K562 (cell line): ENCODE results near the gene CNGB1. TPM values are rescaled to one million over a fixed set of nuclear protein-coding genes. Genes with fewer than 3 reads are reported as not detected.

ENCODE experiments used
- ATAC-seq: fragments of 200-7000 bp; cut with Tn5 transposase; 3 replicates; pipeline ENCODE4 v1.9.1; 2020; ENCODE audit warnings: moderate library complexity
- BruUV-seq: library from RNA; stranded (reverse); fragments of 400-500 nt; replicated peaks from 2 replicates; lab custom pipeline; 2021; lab: Mats Ljungman, UMichigan
- CTCF ChIA-PET: fragments of 300-600 bp; formaldehyde crosslinking; extraction: SDS; loops from one replicate; lab custom pipeline; 2021; ENCODE audit warnings: low intra/inter-chr PET ratio; lab: Yijun Ruan, JAX
- POLR2A ChIA-PET: fragments of 300-600, 350-650 bp; sonication (Branson Sonifier 250); formaldehyde crosslinking; extraction: SDS; loops from one replicate; lab custom pipeline; 2021; ENCODE audit warnings: antibody characterized with exemption, inconsistent platforms; lab: Yijun Ruan, JAX
- DNase-seq, 4 experiments: peaks; one replicate each; pipeline versions ENCODE4 v3.0.0 to v3.0.0-alpha.2; 2011 to 2018; ENCODE audit warnings: low spot score in 3 of 4, mixed read lengths in 3 of 4; ENCODE audit errors: extremely low read depth in 1 of 4
- FAIRE-seq: peaks from 2 replicates; lab custom pipeline; 2011; peaks lifted over from hg19 to GRCh38; lab: Jason Lieb, UNC
- H2AFZ ChIP-seq: 2 replicates; pipeline ENCODE4 v1.6.0; 2011; ENCODE audit warnings: low read depth, low read length, control low read depth, inconsistent platforms
- H3K27ac ChIP-seq: fragments of 200-600 bp; 3 replicates; pipeline ENCODE4 v1.8.0; 2011; ENCODE audit warnings: low read depth, mild to moderate bottlenecking, control low read depth, inconsistent platforms, low read length, moderate library complexity, mixed read lengths; ENCODE audit errors: extremely low read depth
- H3K27me3 ChIP-seq, 2 experiments: fragments of 300-600 bp in 1 of 2; 2 replicates in 1 of 2; 3 replicates in 1 of 2; pipeline versions ENCODE4 v1.6.0 to v1.8.0; 2011; ENCODE audit warnings: inconsistent platforms in 2 of 2, low read length in 2 of 2, mild to moderate bottlenecking in 1 of 2, mixed read lengths in 1 of 2, moderate library complexity in 1 of 2; ENCODE audit not compliant: control insufficient read depth in 2 of 2, insufficient read depth in 2 of 2
- H3K36me3 ChIP-seq: fragments of 300-600 bp; 3 replicates; pipeline ENCODE4 v1.8.0; 2011; ENCODE audit warnings: mild to moderate bottlenecking, low read length, inconsistent platforms; ENCODE audit not compliant: control insufficient read depth, insufficient read depth
- H3K4me1 ChIP-seq, 2 experiments: fragments of 200-600 bp in 1 of 2; replicated peaks in 1 of 2; 2 replicates in 1 of 2; 3 replicates in 1 of 2; pipeline versions ENCODE4 v1.5.1 to v1.8.0; 2011; ENCODE audit warnings: inconsistent platforms in 2 of 2, low read length in 2 of 2, mild to moderate bottlenecking in 1 of 2, mixed read lengths in 1 of 2, moderate library complexity in 1 of 2; ENCODE audit not compliant: control insufficient read depth in 2 of 2, insufficient read depth in 2 of 2
- H3K4me2 ChIP-seq: 2 replicates; pipeline ENCODE4 v1.6.1; 2011; ENCODE audit warnings: low read length, control low read depth, inconsistent platforms, mixed read lengths; ENCODE audit not compliant: insufficient read depth
- H3K4me3 ChIP-seq: fragments of 200-600 bp; sonication (generic), shearing (Covaris generic); 2 replicates; pipeline ENCODE4 v1.5.1; 2016; ENCODE audit warnings: control low read depth, inconsistent platforms
- H3K79me2 ChIP-seq: fragments of 200-600 bp; 3 replicates; pipeline ENCODE4 v1.8.0; 2011; ENCODE audit warnings: low read length, inconsistent platforms; ENCODE audit not compliant: control insufficient read depth, insufficient read depth
- H3K9ac ChIP-seq, 2 experiments: 2 replicates each; pipeline versions ENCODE4 v1.6.0 to v1.6.1; 2011; ENCODE audit warnings: low read depth in 2 of 2, low read length in 2 of 2, control low read depth in 1 of 2, inconsistent platforms in 1 of 2, mild to moderate bottlenecking in 1 of 2, mixed read lengths in 1 of 2; ENCODE audit not compliant: insufficient read depth in 1 of 2
- H3K9me1 ChIP-seq: one replicate; pipeline ENCODE4 v1.6.0; 2011; ENCODE audit warnings: inconsistent platforms, mild to moderate bottlenecking, low read length, moderate library complexity; ENCODE audit not compliant: control insufficient read depth, insufficient read depth
- H3K9me3 ChIP-seq: replicated peaks from 2 replicates; pipeline ENCODE4 v1.5.1; 2011; ENCODE audit warnings: low read depth, low read length, inconsistent platforms; ENCODE audit not compliant: control insufficient read depth, insufficient read depth
- H4K20me1 ChIP-seq: replicated peaks from 2 replicates; pipeline ENCODE4 v1.6.1; 2011; ENCODE audit warnings: low read length, inconsistent platforms, mixed read lengths; ENCODE audit not compliant: control insufficient read depth, insufficient read depth
- BCOR ChIP-seq: fragments of 450-650 bp; IDR thresholded peaks from 2 replicates; pipeline ENCODE4 v1.6.1; 2016
- MAFG ChIP-seq: fragments of 450-650 bp; conservative IDR thresholded peaks from 2 replicates; pipeline ENCODE4 v1.6.1; 2016; ENCODE audit warnings: missing genetic modification characterization, missing compliant biosample characterization
- MAFK ChIP-seq: IDR thresholded peaks from 2 replicates; pipeline ENCODE4 v1.6.1; 2011; ENCODE audit warnings: low read length, improper control_type of control experiment
- MNT ChIP-seq, 2 experiments: fragments of 450-650 bp; conservative IDR thresholded peaks; 2 replicates each; pipeline ENCODE4 v1.6.1; 2017; ENCODE audit warnings: mild to moderate bottlenecking in 2 of 2, moderate library complexity in 2 of 2
- RBM25 ChIP-seq: fragments of 200-400 bp; formaldehyde crosslinking; IDR thresholded peaks from 2 replicates; pipeline ENCODE4 v1.6.1; 2018; ENCODE audit warnings: low read length, low read depth, moderate library complexity; ENCODE audit not compliant: severe bottlenecking
- USF1 ChIP-seq: sonication (generic); formaldehyde crosslinking; IDR thresholded peaks from 2 replicates; pipeline ENCODE4 v1.9.0; 2022; ENCODE audit warnings: mild to moderate bottlenecking, missing genetic modification reagents
- ZNF316 ChIP-seq: fragments of 450-650 bp; IDR thresholded peaks from 2 replicates; pipeline ENCODE4 v1.6.1; 2016
- WGBS: fragments of 100-300 bp; shearing (Covaris generic); methylation state at CpG from one replicate; pipeline ENCODE4 v1.1.6; 2016; ENCODE audit warnings: low coverage, mixed read lengths; ENCODE audit not compliant: insufficient coverage; ENCODE audit errors: missing lambda C conversion rate; 5-methylcytosine and 5-hydroxymethylcytosine counted together
- in situ Hi-C: fragments of 300-500 bp; cut with MboI; formaldehyde crosslinking; loops from 4 replicates; pipeline ENCODE4 v1.15.0; 2018; ENCODE audit warnings: inconsistent platforms, mixed read lengths
- intact Hi-C: fragments of 100-400 bp; cut with micrococcal nuclease; formaldehyde crosslinking; loops from 2 replicates; pipeline ENCODE4 v1.14.2; 2022
- polyA plus RNA-seq, 8 experiments: library from polyadenylated mRNA; depleted of rRNA in 4 of 8; stranded (reverse) in 5 of 8; unstranded in 3 of 8; fragments of >200 nt; fragmentation: Nextera tagmentation in 2 of 8; fragmentation: Illumina TruSeq in 1 of 8; extraction: Ambion mirVana in 2 of 8; extraction: Trizol in 1 of 8; gene quantifications; 2 replicates each; pipeline versions ENCODE4 v1.2.1 to v1.2.3, GENCODE V29; 2011 to 2014; ENCODE audit warnings: inconsistent platforms in 1 of 8, missing spikeins in 1 of 8
- total RNA-seq, 7 experiments: library from RNA; depleted of rRNA in 6 of 7; stranded (reverse); fragments of >200 nt in 6 of 7; fragmentation: Illumina TruSeq in 2 of 7; extraction: Trizol in 2 of 7; gene quantifications; 2 replicates each; pipeline versions ENCODE4 v1.2.1 to v1.2.3, GENCODE V29; 2011 to 2021; ENCODE audit warnings: low replicate concordance in 1 of 7

CNGB1 gene
- total and polyA plus RNA-seq, 9 of the 15 experiments (the other 6 are each of a cell fraction or from before 2014, with no cell fraction given), result not detected

DNA sequence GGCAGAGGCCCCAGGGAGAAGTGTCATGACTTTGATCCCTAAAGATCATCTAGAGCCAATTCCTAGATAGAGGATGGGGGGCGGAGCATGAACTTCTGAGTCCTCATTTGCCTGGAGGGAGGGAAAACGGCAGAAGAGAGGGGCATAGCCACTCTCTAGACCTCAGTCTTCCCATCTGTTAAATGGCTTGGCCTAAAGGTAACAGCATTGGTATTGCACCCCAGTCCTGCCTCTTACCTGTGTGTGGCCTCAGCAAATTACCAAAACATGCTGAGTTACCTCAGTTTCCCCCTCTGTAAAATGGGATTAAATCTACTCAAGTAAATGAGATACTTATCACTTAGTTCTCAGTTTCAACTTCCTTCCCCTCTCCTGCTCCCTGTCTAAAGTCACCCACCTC, 47.5 kb downstream of the CNGB1 start:
- intact Hi-C loops, result no loop called here
- H4K20me1 ChIP-seq, result no peaks in the 10 kb centered on the region
- no peak overlapping the region for H3K4me3 ChIP-seq
- no peaks in the 10 kb centered on the region for H3K36me3 ChIP-seq
- peaks cover 22 to 50% of the 10 kb centered on the region in 2 experiments for H3K27me3 ChIP-seq
- no peaks in the 10 kb centered on the region for H3K9me1 ChIP-seq
- H3K4me2 ChIP-seq, result no peak overlapping the region
- no peak for DNase-seq
- no peaks in the 10 kb centered on the region for H3K79me2 ChIP-seq
- peak; percentile 47; the same call in 1 of the 2 replicates for TF ChIP-seq BCOR
- no peak for TF ChIP-seq USF1
- TF ChIP-seq RBM25, result peak; percentile 83
- WGBS, result 0% methylated on average over 2 of the region's 2 CpGs
- FAIRE-seq, result no peak
- H3K27ac ChIP-seq, result no peak overlapping the region
- ATAC-seq, result no peak
- H3K9ac ChIP-seq, result no peak overlapping the region
- H2AFZ ChIP-seq, result no peak overlapping the region
- no peaks in the 10 kb centered on the region for H3K9me3 ChIP-seq
- H3K4me1 ChIP-seq, result 0 out of 5 replicates have a peak, but pooled peaks cover 0 to 3% of the 10 kb centered on the region in 2 experiments
- ChIA-PET CTCF (no interaction called here), POLR2A (interaction anchor here (0.6 kb wide), 1 partner anchor 1004 kb away, joined by 3 read pairs; no protein-coding TSS in a partner anchor)
- in situ Hi-C loops, result no loop called here
- BruUV-seq, result no TSS peak

GRCh38 chr16:57920880-57921229, 50.1 kb downstream of the CNGB1 start:
- H4K20me1 ChIP-seq, result no peaks in the 10 kb centered on the region
- FAIRE-seq (no peak), DNase-seq (no peak), ATAC-seq (no peak)
- TF ChIP-seq MNT (conservative IDR thresholded peaks at IDR 0.05) (no peak), ZNF316 (peak; percentile 65), MAFG (tag) (peak; percentile 49), MAFK (peak; percentile 43)
- no peak overlapping the region for H2AFZ ChIP-seq
- H3K27ac ChIP-seq, result no peak overlapping the region
- no peak overlapping the region for H3K4me2 ChIP-seq
- H3K27me3 ChIP-seq, result peaks cover 20 to 64% of the 10 kb centered on the region in 2 experiments
- no peak overlapping the region for H3K4me3 ChIP-seq
- no peak overlapping the region for H3K9ac ChIP-seq
- in situ Hi-C loops, result no loop called here
- ChIA-PET POLR2A (interaction anchor here (1.1 kb wide), 1 partner anchor 52 kb away, joined by 3 read pairs; no protein-coding TSS in a partner anchor), CTCF (no interaction called here)
- intact Hi-C loops, result no loop called here
- BruUV-seq, result no TSS peak
- H3K79me2 ChIP-seq, result no peaks in the 10 kb centered on the region
- H3K9me3 ChIP-seq, result no peaks in the 10 kb centered on the region
- 6% methylated on average over 2 of the region's 2 CpGs for WGBS
- H3K36me3 ChIP-seq, result no peaks in the 10 kb centered on the region
- 0 out of 5 replicates have a peak, but pooled peaks cover 0 to 3% of the 10 kb centered on the region in 2 experiments for H3K4me1 ChIP-seq
- H3K9me1 ChIP-seq, result no peaks in the 10 kb centered on the region
